Measurements from ENCODE around the gene C1orf53. TPM values are rescaled to one million over a fixed set of nuclear protein-coding genes. Genes with fewer than 3 reads are reported as not detected.

C1orf53 gene
- total and polyA plus RNA-seq, 2 of the 8 experiments (the other 6 are each of a cell fraction or from before 2014, with no cell fraction given): 0.56 to 1.3 TPM

GRCh38 chr1:197916500-197916983 is 14.1 kb downstream of the C1orf53 start (continued):
- TF ChIP-seq SP2 (IDR thresholded peaks at IDR 0.05; ENCODE audit: low read length) (no peak), CHD7 (IDR thresholded peaks at IDR 0.05; ENCODE audit: insufficient replicate concordance, low read length) (no peak), MAFK (IDR thresholded peaks at IDR 0.05; ENCODE audit: low read depth, low read length) (no peak), SUZ12 (IDR thresholded peaks at IDR 0.05; ENCODE audit: low read length) (peak; percentile 75; the same call in 1 of the 2 replicates), HDAC2 (IDR thresholded peaks at IDR 0.05; ENCODE audit: borderline replicate concordance in 1 of 2, low read depth in 2 of 2, low read length in 2 of 2) (no peak), JUN (IDR thresholded peaks at IDR 0.05; ENCODE audit: low read depth, low read length) (no peak), SP1 (IDR thresholded peaks at IDR 0.05; ENCODE audit: low read depth, low read length) (no peak), CBX5 (IDR thresholded peaks at IDR 0.05; ENCODE audit: low read depth, low read length) (no peak), NANOG (IDR thresholded peaks at IDR 0.05; ENCODE audit: insufficient read depth, low read depth, low read length, poor library complexity, severe bottlenecking) (no peak), USF2 (IDR thresholded peaks at IDR 0.05; ENCODE audit: low read length) (no peak)
